WTC11 (cell line): ENCODE measurements around the gene OR5H15. TPM values are rescaled to one million over a fixed set of nuclear protein-coding genes. Genes with fewer than 3 reads are reported as not detected.

ENCODE experiments used
- ATAC-seq: fragments of 200-7000 bp; cut with Tn5 transposase; 2 replicates; pipeline ENCODE4 v1.10.0; 2021; ENCODE audit warnings: mild to moderate bottlenecking, moderate library complexity
- CTCF ChIA-PET: fragments of 300-600 bp; sonication (Branson Sonifier 250); formaldehyde crosslinking; loops from one replicate; lab custom pipeline; 2021; ENCODE audit warnings: antibody characterized with exemption; lab: Charles Lee
- POLR2A ChIA-PET: fragments of 350-600 bp; sonication (Branson Sonifier 250); formaldehyde crosslinking; loops from one replicate; lab custom pipeline; 2021; ENCODE audit warnings: antibody characterized with exemption; lab: Charles Lee
- DNase-seq: peaks from one replicate; pipeline ENCODE4 v3.0.0; 2021; ENCODE audit warnings: low spot score
- H3K27ac Mint-ChIP-seq: 2 replicates; pipeline ENCODE4 v1.8.0; 2021; ENCODE audit warnings: mixed read lengths
- H3K27me3 Mint-ChIP-seq: 2 replicates; pipeline ENCODE4 v1.8.0; 2021; ENCODE audit warnings: low read depth, mild to moderate bottlenecking, moderate library complexity, mixed read lengths
- H3K36me3 Mint-ChIP-seq: 2 replicates; pipeline ENCODE4 v1.8.0; 2021; ENCODE audit warnings: mixed read lengths
- H3K4me1 Mint-ChIP-seq: 2 replicates; pipeline ENCODE4 v1.8.0; 2022; ENCODE audit warnings: mixed read lengths
- H3K4me3 Mint-ChIP-seq: 2 replicates; pipeline ENCODE4 v1.8.0; 2021; ENCODE audit warnings: mild to moderate bottlenecking, moderate library complexity, mixed read lengths
- H3K9me3 Mint-ChIP-seq: 2 replicates; pipeline ENCODE4 v1.8.0; 2021; ENCODE audit warnings: mixed read lengths
- ATF6 ChIP-seq: sonication (generic); formaldehyde crosslinking; IDR thresholded peaks from 2 replicates; pipeline ENCODE4 v1.8.1; 2023; ENCODE audit warnings: mild to moderate bottlenecking, missing genetic modification reagents
- E2F5 ChIP-seq: sonication (generic); formaldehyde crosslinking; IDR thresholded peaks from 2 replicates; pipeline ENCODE4 v1.8.1; 2022; ENCODE audit warnings: mild to moderate bottlenecking, moderate library complexity, missing genetic modification reagents
- ERG ChIP-seq: fragments of 250-450 bp; sonication (Bioruptor Pico); IDR thresholded peaks from 2 replicates; pipeline ENCODE4 v1.8.0; 2021; ENCODE audit warnings: mild to moderate bottlenecking
- HMGXB4 ChIP-seq: sonication (generic); formaldehyde crosslinking; IDR thresholded peaks from 2 replicates; pipeline ENCODE4 v1.8.1; 2023; ENCODE audit warnings: mild to moderate bottlenecking, moderate library complexity, missing genetic modification reagents
- RELA ChIP-seq: sonication (generic); formaldehyde crosslinking; IDR thresholded peaks from 2 replicates; pipeline ENCODE4 v1.8.1; 2022; ENCODE audit warnings: missing genetic modification reagents, mild to moderate bottlenecking, borderline replicate concordance
- SMAD3 ChIP-seq: sonication (generic); formaldehyde crosslinking; IDR thresholded peaks from 2 replicates; pipeline ENCODE4 v1.8.0; 2022; ENCODE audit warnings: missing genetic modification reagents, mild to moderate bottlenecking, borderline replicate concordance
- ZNF138 ChIP-seq: sonication (generic); formaldehyde crosslinking; conservative IDR thresholded peaks from 2 replicates; pipeline ENCODE4 v1.8.1; 2022; ENCODE audit warnings: mild to moderate bottlenecking, moderate library complexity, missing genetic modification reagents
- ZNF423 ChIP-seq: fragments of 250-450 bp; sonication (Bioruptor Pico); IDR thresholded peaks from 2 replicates; pipeline ENCODE4 v2.1.2; 2022; ENCODE audit warnings: mild to moderate bottlenecking, moderate library complexity
- ZNF671 ChIP-seq: fragments of 250-450 bp; sonication (Bioruptor Pico); IDR thresholded peaks from 2 replicates; pipeline ENCODE4 v1.8.0; 2021; ENCODE audit warnings: mild to moderate bottlenecking
- total RNA-seq: library from RNA; stranded (reverse); gene quantifications from 3 replicates; pipeline ENCODE4 v1.2.3, GENCODE V29; 2021

The OR5H15 gene
- total RNA-seq, 1 experiment from 2014 or later, result not detected

- Mint-ChIP-seq H3K4me1 (peaks cover 28% of the 10 kb centered on the region), H3K9me3 (peaks cover 20% of the 10 kb centered on the region), H3K27ac (no peak overlapping the region; the same call in 1 of the 2 replicates), H3K27me3 (no peaks in the 10 kb centered on the region; the same call in 1 of the 2 replicates), H3K4me3 (no peak overlapping the region), H3K36me3 (peaks cover 17% of the 10 kb centered on the region)
- TF ChIP-seq SMAD3 (CRISPR knock-in tag) (no peak), RELA (CRISPR knock-in tag) (no peak), ZNF671 (CRISPR knock-in tag) (no peak), ATF6 (CRISPR knock-in tag) (no peak), E2F5 (CRISPR knock-in tag) (no peak), ZNF138 (CRISPR knock-in tag) (no peak), HMGXB4 (CRISPR knock-in tag) (no peak), ERG (CRISPR knock-in tag) (no peak), ZNF423 (CRISPR knock-in tag) (no peak)
- ATAC-seq, result no peak
- CTCF ChIA-PET, result no interaction called here
- POLR2A ChIA-PET, result no interaction called here
- no peak for DNase-seq
Observed at GRCh38 chr3:98215051-98215450, 48.6 kb downstream of the OR5H15 start.

Other genes with a start within 250 kb of the OR5H15 start
- gene RIOX2, start 194.3 kb upstream of the OR5H15 start, total RNA-seq, result 8.7 to 11.0 TPM (median 8.7 TPM) in 3 replicates
- gene GABRR3, start 131.4 kb upstream of the OR5H15 start, total RNA-seq, result not detected in 3 replicates
- not detected in 3 replicates for gene OR5AC2, start 79.5 kb upstream of the OR5H15 start, total RNA-seq
- 0.02 TPM in 1 of 3 replicates, not detected in the others for gene OR5H1, start 36.0 kb upstream of the OR5H15 start, total RNA-seq
- gene OR5H14, start 19.2 kb upstream of the OR5H15 start, total RNA-seq, result not detected in 3 replicates
- not detected in 3 replicates for gene OR5H6, start 97.5 kb downstream of the OR5H15 start, total RNA-seq
- gene OR5H2, start 115.8 kb downstream of the OR5H15 start, total RNA-seq, result not detected in 3 replicates
- gene OR5K4, start 187.2 kb downstream of the OR5H15 start, total RNA-seq, result not detected in 3 replicates
- gene OR5K3, start 224.0 kb downstream of the OR5H15 start, total RNA-seq, result not detected in 3 replicates